ENCODE data around the gene ACKR3.

ACKR3 gene

DNA sequence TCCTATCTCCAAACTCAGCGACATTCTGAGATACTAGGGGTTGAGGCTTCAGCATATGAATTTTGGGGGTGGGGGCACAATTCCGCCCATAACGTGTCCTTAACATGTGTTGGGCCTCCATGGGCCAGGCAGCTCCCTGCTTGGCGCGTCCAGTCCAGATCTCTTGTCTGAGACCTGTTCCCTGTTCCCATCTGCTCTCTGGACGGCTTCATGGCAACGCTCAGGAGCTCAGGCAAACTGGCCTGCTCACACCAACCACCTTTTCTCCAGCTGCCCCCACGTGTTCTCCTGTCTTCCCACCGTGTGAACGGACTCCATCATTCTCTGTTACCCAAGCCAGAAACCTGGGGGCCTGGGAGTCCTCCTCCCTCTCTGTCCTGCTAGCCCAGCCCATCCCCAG lies 36.4 kb downstream of the ACKR3 start:
- no peak overlapping the region for H3K27ac ChIP-seq
- TF ChIP-seq, protein P1, sequence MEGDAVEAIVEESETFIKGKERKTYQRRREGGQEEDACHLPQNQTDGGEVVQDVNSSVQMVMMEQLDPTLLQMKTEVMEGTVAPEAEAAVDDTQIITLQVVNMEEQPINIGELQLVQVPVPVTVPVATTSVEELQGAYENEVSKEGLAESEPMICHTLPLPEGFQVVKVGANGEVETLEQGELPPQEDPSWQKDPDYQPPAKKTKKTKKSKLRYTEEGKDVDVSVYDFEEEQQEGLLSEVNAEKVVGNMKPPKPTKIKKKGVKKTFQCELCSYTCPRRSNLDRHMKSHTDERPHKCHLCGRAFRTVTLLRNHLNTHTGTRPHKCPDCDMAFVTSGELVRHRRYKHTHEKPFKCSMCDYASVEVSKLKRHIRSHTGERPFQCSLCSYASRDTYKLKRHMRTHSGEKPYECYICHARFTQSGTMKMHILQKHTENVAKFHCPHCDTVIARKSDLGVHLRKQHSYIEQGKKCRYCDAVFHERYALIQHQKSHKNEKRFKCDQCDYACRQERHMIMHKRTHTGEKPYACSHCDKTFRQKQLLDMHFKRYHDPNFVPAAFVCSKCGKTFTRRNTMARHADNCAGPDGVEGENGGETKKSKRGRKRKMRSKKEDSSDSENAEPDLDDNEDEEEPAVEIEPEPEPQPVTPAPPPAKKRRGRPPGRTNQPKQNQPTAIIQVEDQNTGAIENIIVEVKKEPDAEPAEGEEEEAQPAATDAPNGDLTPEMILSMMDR (conservative IDR thresholded peaks at IDR 0.05): no peak

DNA sequence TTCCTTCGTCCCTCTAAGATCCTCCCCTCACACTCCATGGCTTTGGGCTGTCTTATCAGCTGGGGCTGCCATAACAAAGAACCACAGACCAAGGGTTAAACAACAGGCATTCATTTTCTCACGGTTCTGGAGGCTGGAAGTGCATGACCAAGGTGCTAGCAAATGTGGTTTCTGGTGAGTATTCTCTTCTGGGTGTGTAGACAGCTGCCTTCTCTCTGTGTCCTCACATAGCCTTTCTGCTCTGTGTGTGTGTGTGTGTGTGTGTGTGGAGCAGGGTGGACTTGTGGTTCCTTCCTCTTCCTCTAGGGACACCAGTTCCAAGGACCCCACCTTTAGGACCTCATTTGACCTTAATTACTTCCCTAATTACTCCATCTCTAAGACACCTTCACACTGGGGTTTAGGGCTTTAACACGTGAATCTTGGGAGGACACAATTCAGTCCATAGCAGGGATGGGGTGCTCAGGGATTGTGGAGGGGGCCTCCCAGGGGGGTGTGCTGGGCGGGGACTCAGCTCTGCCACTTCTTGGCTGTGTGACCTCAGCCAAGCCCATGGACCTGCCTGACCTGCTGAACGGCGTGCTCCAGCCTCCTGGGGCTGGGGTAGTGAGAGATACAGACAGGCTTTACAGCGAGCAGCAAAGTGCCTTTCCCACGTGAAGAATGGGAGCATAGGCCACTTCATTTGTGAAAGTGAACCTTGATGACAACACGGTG lies 38.0 kb downstream of the ACKR3 start:
- H3K27ac ChIP-seq: no peak overlapping the region
- TF ChIP-seq, protein P1 (conservative IDR thresholded peaks at IDR 0.05): no peak

DNA sequence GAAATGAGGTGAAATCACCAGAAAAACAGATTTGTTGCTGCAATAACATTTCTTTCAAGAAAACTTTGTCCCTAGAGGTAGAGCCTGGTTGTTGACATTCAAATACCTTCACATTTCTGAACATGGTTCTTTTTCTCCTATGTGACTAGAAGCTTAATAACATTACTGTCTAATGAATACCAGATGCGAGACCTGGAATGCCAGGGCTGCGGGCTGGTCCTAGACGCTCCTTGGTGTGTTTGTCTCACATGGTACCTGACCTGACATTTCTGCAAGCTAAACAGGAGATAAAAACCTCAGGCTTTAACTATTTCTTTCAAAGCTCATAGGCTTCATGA lies 38.5 kb downstream of the ACKR3 start:
- TF ChIP-seq, protein P1 (conservative IDR thresholded peaks at IDR 0.05): no peak
- no peak overlapping the region for H3K27ac ChIP-seq

DNA sequence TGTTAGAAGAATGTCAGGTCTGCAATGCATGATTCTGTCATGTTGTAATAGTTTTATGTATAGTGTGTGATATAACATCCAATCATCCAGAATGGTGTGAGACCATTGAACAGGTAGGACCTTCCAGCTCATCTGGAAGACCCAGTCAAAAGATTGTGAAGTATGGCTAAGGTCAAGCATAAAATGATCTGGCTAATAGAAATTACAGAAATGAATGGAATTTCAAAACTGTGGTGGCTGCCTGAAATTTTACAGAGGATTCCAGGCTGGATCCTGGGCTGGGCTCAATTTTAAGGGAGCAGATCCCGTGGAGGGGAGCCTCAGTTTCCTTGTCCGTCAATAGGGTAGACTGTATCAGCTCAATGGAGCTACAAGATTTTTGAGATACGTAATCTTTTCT lies 39.1 kb downstream of the ACKR3 start:
- TF ChIP-seq, protein P1 (conservative IDR thresholded peaks at IDR 0.05): no peak
- H3K27ac ChIP-seq: no peak overlapping the region

- no peak overlapping the region for H3K27ac ChIP-seq
- TF ChIP-seq, protein P1 (conservative IDR thresholded peaks at IDR 0.05): no peak
Observed at GRCh38 chr2:236610991-236611821, 41.6 kb downstream of the ACKR3 start.

GRCh38 chr2:236612737-236613136 lies 43.1 kb downstream of the ACKR3 start:
- TF ChIP-seq, protein P1 (conservative IDR thresholded peaks at IDR 0.05): no peak
- H3K27ac ChIP-seq: no peak overlapping the region

DNA sequence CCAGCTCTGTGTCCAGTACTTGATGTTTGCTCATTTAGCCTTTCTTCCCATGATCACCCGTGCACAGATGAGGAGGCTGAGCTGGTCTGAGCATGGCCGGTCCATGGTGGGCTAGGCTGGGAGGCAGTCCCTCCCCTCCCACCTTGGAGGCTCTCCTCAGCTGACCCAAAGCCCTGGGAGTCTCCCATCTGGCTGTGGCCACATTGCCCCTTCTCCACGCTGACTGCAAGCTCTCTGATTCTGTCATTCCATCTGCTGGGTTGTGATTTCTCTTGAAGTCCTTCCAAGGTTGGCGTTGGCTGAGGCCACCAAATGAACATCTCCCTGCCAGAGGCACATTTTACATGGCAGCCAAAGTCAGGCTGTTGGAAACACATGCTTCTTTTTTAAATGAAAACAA lies 44.0 kb downstream of the ACKR3 start:
- TF ChIP-seq, protein P1 (conservative IDR thresholded peaks at IDR 0.05): no peak
- H3K27ac ChIP-seq: no peak overlapping the region
